SU-DHL-6 (cell line): Measurements from ENCODE around the gene VDR.

Source experiments
- H2AFZ ChIP-seq: fragments of 200-600 bp; sonication (generic); 2 replicates; pipeline ENCODE4 v1.6.1; 2014; ENCODE audit warnings: low read depth, mild to moderate bottlenecking, moderate library complexity, mixed read lengths, antibody characterized with exemption, low read length; ENCODE audit not compliant: severe bottlenecking
- H3F3A ChIP-seq: fragments of 200-600 bp; shearing (Covaris generic); 2 replicates; pipeline ENCODE4 v1.6.0; 2016; ENCODE audit warnings: antibody characterized with exemption, mild to moderate bottlenecking; ENCODE audit not compliant: insufficient read depth
- H3K27ac ChIP-seq: fragments of 200-600 bp; sonication (generic); 2 replicates; pipeline ENCODE4 v1.5.1; 2016; ENCODE audit warnings: low read depth, mild to moderate bottlenecking, low read length, moderate library complexity, mixed read lengths
- H3K27me3 ChIP-seq: fragments of 200-600 bp; sonication (generic), shearing (Covaris generic); 2 replicates; pipeline ENCODE4 v1.6.0; 2014; ENCODE audit warnings: mild to moderate bottlenecking, low read length
- H3K36me3 ChIP-seq: fragments of 200-600 bp; sonication (generic); 2 replicates; pipeline ENCODE4 v1.6.1; 2014; ENCODE audit warnings: mild to moderate bottlenecking, low read length, mixed read lengths
- H3K4me2 ChIP-seq: fragments of 300-600, 200-600 bp; shearing (Covaris generic), sonication (generic); 2 replicates; pipeline ENCODE4 v1.6.0; 2014; ENCODE audit warnings: low read length, low read depth, mild to moderate bottlenecking; ENCODE audit not compliant: poor library complexity, severe bottlenecking
- H3K4me3 ChIP-seq: fragments of 200-600 bp; sonication (generic); 2 replicates; pipeline ENCODE4 v1.5.1; 2014; ENCODE audit warnings: antibody characterized with exemption, low read length, mild to moderate bottlenecking, mixed read lengths; ENCODE audit not compliant: insufficient read depth, poor library complexity, severe bottlenecking
- H3K79me2 ChIP-seq: fragments of 200-600 bp; sonication (generic); 2 replicates; pipeline ENCODE4 v1.6.1; 2014; ENCODE audit warnings: mild to moderate bottlenecking, low read length, moderate library complexity; ENCODE audit not compliant: insufficient read depth
- H3K9ac ChIP-seq: fragments of 200-600 bp; sonication (generic); 2 replicates; pipeline ENCODE4 v1.7.0; 2014; ENCODE audit warnings: mild to moderate bottlenecking, low read length
- H3K9me2 ChIP-seq: fragments of 200-600 bp; sonication (generic); replicated peaks from 2 replicates; pipeline ENCODE4 v1.6.1; 2014; ENCODE audit warnings: low read length; ENCODE audit not compliant: insufficient read depth
- H3K9me3 ChIP-seq: fragments of 200-600 bp; sonication (generic); 2 replicates; pipeline ENCODE4 v1.6.1; 2014; ENCODE audit warnings: low read length, mixed read lengths; ENCODE audit not compliant: insufficient read depth
- H4K20me1 ChIP-seq: fragments of 200-600 bp; sonication (generic); 2 replicates; pipeline ENCODE4 v1.6.1; 2014; ENCODE audit warnings: low read depth, mild to moderate bottlenecking, antibody characterized with exemption, low read length, moderate library complexity, mixed read lengths
- EZH2phosphoT487 ChIP-seq: fragments of 200-600 bp; sonication (generic), shearing (Covaris generic); conservative IDR thresholded peaks from 2 replicates; pipeline ENCODE4 v1.6.1; 2018; ENCODE audit warnings: mild to moderate bottlenecking, antibody characterized with exemption, low read length, moderate library complexity, mixed read lengths
- TF ChIP-seq, protein P1 (sequence below): fragments of 200-600 bp; sonication (generic); IDR thresholded peaks from one replicate; pipeline ENCODE4 v1.5.1; 2017; ENCODE audit warnings: antibody characterized with exemption, mild to moderate bottlenecking, low read length, moderate library complexity; ENCODE audit not compliant: insufficient read depth, poor library complexity, severe bottlenecking

The VDR gene

DNA sequence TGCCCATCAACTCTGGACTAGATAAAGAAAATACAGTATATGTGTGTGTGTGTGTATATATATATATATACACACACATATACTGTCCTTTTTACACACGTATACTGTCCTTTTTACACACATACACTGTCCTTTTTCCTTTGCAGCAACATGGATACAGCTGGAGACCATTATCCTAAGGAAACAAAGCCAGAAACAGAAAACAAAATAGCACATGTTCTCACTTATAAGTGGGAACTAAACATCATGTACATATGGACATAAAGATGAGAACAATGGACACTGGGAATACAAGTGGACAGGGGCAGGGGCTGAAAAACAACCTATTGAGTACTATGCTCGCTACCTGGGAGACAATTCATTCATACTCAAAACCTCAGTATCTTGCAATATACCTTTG lies 23.7 kb downstream of the VDR start:
- Histone ChIP-seq H3F3A (no peaks in the 10 kb centered on the region), H3K9me3 (no peaks in the 10 kb centered on the region), H4K20me1 (no peaks in the 10 kb centered on the region), H3K9me2 (no peaks in the 10 kb centered on the region), H2AFZ (no peak overlapping the region), H3K4me3 (no peak overlapping the region), H3K4me2 (no peak overlapping the region), H3K9ac (no peak overlapping the region), H3K27ac (no peak overlapping the region), H3K27me3 (no peaks in the 10 kb centered on the region), H3K36me3 (no peaks in the 10 kb centered on the region), H3K79me2 (no peaks in the 10 kb centered on the region)
- TF ChIP-seq EZH2phosphoT487 = no peak
- TF ChIP-seq, protein P1, sequence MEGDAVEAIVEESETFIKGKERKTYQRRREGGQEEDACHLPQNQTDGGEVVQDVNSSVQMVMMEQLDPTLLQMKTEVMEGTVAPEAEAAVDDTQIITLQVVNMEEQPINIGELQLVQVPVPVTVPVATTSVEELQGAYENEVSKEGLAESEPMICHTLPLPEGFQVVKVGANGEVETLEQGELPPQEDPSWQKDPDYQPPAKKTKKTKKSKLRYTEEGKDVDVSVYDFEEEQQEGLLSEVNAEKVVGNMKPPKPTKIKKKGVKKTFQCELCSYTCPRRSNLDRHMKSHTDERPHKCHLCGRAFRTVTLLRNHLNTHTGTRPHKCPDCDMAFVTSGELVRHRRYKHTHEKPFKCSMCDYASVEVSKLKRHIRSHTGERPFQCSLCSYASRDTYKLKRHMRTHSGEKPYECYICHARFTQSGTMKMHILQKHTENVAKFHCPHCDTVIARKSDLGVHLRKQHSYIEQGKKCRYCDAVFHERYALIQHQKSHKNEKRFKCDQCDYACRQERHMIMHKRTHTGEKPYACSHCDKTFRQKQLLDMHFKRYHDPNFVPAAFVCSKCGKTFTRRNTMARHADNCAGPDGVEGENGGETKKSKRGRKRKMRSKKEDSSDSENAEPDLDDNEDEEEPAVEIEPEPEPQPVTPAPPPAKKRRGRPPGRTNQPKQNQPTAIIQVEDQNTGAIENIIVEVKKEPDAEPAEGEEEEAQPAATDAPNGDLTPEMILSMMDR = no peak

- Histone ChIP-seq H3K9ac (no peak overlapping the region), H3K9me2 (no peaks in the 10 kb centered on the region), H2AFZ (no peak overlapping the region), H3K79me2 (no peaks in the 10 kb centered on the region), H3K4me2 (no peak overlapping the region), H3K27me3 (no peaks in the 10 kb centered on the region), H3K36me3 (no peaks in the 10 kb centered on the region), H3K27ac (no peak overlapping the region), H3K4me3 (no peak overlapping the region), H3K9me3 (no peaks in the 10 kb centered on the region), H4K20me1 (no peaks in the 10 kb centered on the region), H3F3A (no peaks in the 10 kb centered on the region)
- TF ChIP-seq, protein P1 = no peak
- TF ChIP-seq EZH2phosphoT487 = no peak
Measured at GRCh38 chr12:47878918-47879481, 25.8 kb downstream of the VDR start.

- no peak overlapping the region for H3K4me3 ChIP-seq
- H4K20me1 ChIP-seq = no peaks in the 10 kb centered on the region
- no peaks in the 10 kb centered on the region for H3K79me2 ChIP-seq
- H3K4me2 ChIP-seq = no peak overlapping the region
- no peaks in the 10 kb centered on the region for H3K27me3 ChIP-seq
- no peaks in the 10 kb centered on the region for H3K36me3 ChIP-seq
- no peak overlapping the region for H3K27ac ChIP-seq
- no peak overlapping the region for H2AFZ ChIP-seq
- H3K9me3 ChIP-seq = no peaks in the 10 kb centered on the region
- no peak for TF ChIP-seq EZH2phosphoT487
- TF ChIP-seq, protein P1 = no peak
- no peaks in the 10 kb centered on the region for H3F3A ChIP-seq
- no peak overlapping the region for H3K9ac ChIP-seq
- no peaks in the 10 kb centered on the region for H3K9me2 ChIP-seq
Measured at GRCh38 chr12:47878293-47878917, 26.4 kb downstream of the VDR start.
